Panc1 (cell line): ENCODE measurements around the gene CWC25. TPM values are rescaled to one million over a fixed set of nuclear protein-coding genes. Genes with fewer than 3 reads are reported as not detected.

Experiments used
- ATAC-seq: fragments of 200-7000 bp; cut with Tn5 transposase; 2 replicates; pipeline ENCODE4 v1.9.1; 2020; ENCODE audit warnings: mild to moderate bottlenecking, moderate library complexity
- BruUV-seq: library from RNA; stranded (reverse); fragments of 400-500 nt; replicated peaks from 2 replicates; lab custom pipeline; 2021; lab: Mats Ljungman, UMichigan
- CTCF ChIA-PET: fragments of 300-600 bp; sonication (Branson Sonifier 250); formaldehyde crosslinking; loops from one replicate; lab custom pipeline; 2022; ENCODE audit warnings: antibody characterized with exemption; lab: Charles Lee
- POLR2A ChIA-PET: fragments of 300-600 bp; sonication (Branson Sonifier 250); formaldehyde crosslinking; loops from one replicate; lab custom pipeline; 2022; ENCODE audit warnings: antibody characterized with exemption; lab: Charles Lee
- DNase-seq: peaks from one replicate; pipeline ENCODE4 v3.0.0-alpha.2; 2010; ENCODE audit warnings: low read depth, low spot score
- H3K27ac ChIP-seq: 2 replicates; pipeline ENCODE4 v1.5.1; 2011; ENCODE audit warnings: mild to moderate bottlenecking, low read length, inconsistent platforms
- H3K27me3 ChIP-seq: fragments of 200-500 bp; sonication (Bioruptor generic); 2 replicates; pipeline ENCODE4 v1.6.0; 2014; ENCODE audit warnings: low read length, inconsistent platforms; ENCODE audit not compliant: control insufficient read depth, insufficient read depth
- H3K36me3 ChIP-seq: fragments of 200-500 bp; sonication (Bioruptor generic); 2 replicates; pipeline ENCODE4 v1.5.1; 2014; ENCODE audit warnings: inconsistent platforms, mild to moderate bottlenecking, low read length, moderate library complexity; ENCODE audit not compliant: control insufficient read depth, insufficient read depth
- H3K4me1 ChIP-seq: 2 replicates; pipeline ENCODE4 v1.5.1; 2011; ENCODE audit warnings: inconsistent platforms, mild to moderate bottlenecking, low read length, moderate library complexity; ENCODE audit not compliant: control insufficient read depth, insufficient read depth
- H3K4me3 ChIP-seq, 2 experiments: 2 replicates each; pipeline ENCODE4 v1.5.1; 2011 to 2012; ENCODE audit warnings: low read depth in 2 of 2, low read length in 2 of 2, mild to moderate bottlenecking in 2 of 2, inconsistent platforms in 1 of 2, moderate library complexity in 1 of 2
- H3K9me3 ChIP-seq: fragments of 200-500 bp; sonication (Bioruptor generic); 2 replicates; pipeline ENCODE4 v1.5.1; 2014; ENCODE audit warnings: low read depth, mild to moderate bottlenecking, inconsistent platforms, low read length, moderate library complexity; ENCODE audit not compliant: control insufficient read depth, insufficient read depth
- CTCF ChIP-seq: fragments of 450-650 bp; IDR thresholded peaks from 2 replicates; pipeline ENCODE4 v1.5.1; 2017; ENCODE audit warnings: mild to moderate bottlenecking
- POLR2AphosphoS5 ChIP-seq: IDR thresholded peaks from 2 replicates; pipeline ENCODE4 v1.6.1; 2012; ENCODE audit warnings: mild to moderate bottlenecking, low read depth, low read length, moderate library complexity
- REST ChIP-seq, 2 experiments: IDR thresholded peaks; 2 replicates each; pipeline ENCODE4 v1.6.1; 2011 to 2012; ENCODE audit warnings: low read depth in 2 of 2, control low read depth in 1 of 2, low read length in 1 of 2, mild to moderate bottlenecking in 1 of 2, moderate library complexity in 1 of 2; ENCODE audit not compliant: insufficient read depth in 1 of 2
- SIN3A ChIP-seq: IDR thresholded peaks from 2 replicates; pipeline ENCODE4 v1.6.1; 2012; ENCODE audit warnings: low read depth, mild to moderate bottlenecking, low read length, moderate library complexity, borderline replicate concordance; ENCODE audit not compliant: insufficient read depth
- TCF7L2 ChIP-seq: IDR thresholded peaks from 2 replicates; pipeline ENCODE4 v1.6.1; 2011; ENCODE audit warnings: mild to moderate bottlenecking, low read depth, low read length, inconsistent platforms
- in situ Hi-C: cut with HindIII; loops from 2 replicates; pipeline ENCODE4 v1.10.0; 2016; ENCODE audit warnings: low sequenced_read_pairs, low pct_unique_long_range_greater_than_20kb
- intact Hi-C: fragments of 100-400 bp; cut with micrococcal nuclease; formaldehyde crosslinking; loops from one replicate; pipeline ENCODE4 v1.10.0; 2022; ENCODE audit not compliant: unreplicated experiment
- total RNA-seq: library from RNA; stranded (reverse); gene quantifications from one replicate; pipeline ENCODE4 v1.2.1, GENCODE V29; 2021; ENCODE audit not compliant: unreplicated experiment

CWC25 gene
- total RNA-seq, 1 experiment from 2014 or later = 13.6 TPM

- in situ Hi-C loops (no loop called here), intact Hi-C loops (no loop called here)
- DNase-seq (no peak), ATAC-seq (peak; percentile 76)
- H3K27ac ChIP-seq = peak within 1 kb of the TSS; percentile 89
- no TSS peak for BruUV-seq
- CTCF ChIA-PET = interaction anchor here (0.7 kb wide), 1 partner anchor 71 kb away, joined by 9 read pairs; no protein-coding TSS in a partner anchor
- H3K27me3 ChIP-seq = no peaks in the 10 kb centered on the region
- peak within 1 kb of the TSS; percentile 87 to 94 for H3K4me3 ChIP-seq
- H3K36me3 ChIP-seq = no peaks in the 10 kb centered on the region; the same call in 1 of the 2 replicates
- H3K9me3 ChIP-seq = no peaks in the 10 kb centered on the region
- TF ChIP-seq REST (IDR thresholded peaks at IDR 0.05; ENCODE audit: insufficient read depth in 1 of 2, low read depth in 2 of 2, low read length in 1 of 2) (no peak), SIN3A (no peak; the same call in 1 of the 2 replicates), TCF7L2 (no peak), POLR2AphosphoS5 (peak; percentile 86), CTCF (no peak)
- POLR2A ChIA-PET = no interaction called here
- H3K4me1 ChIP-seq = peaks cover 34% of the 10 kb centered on the region
Observed at GRCh38 chr17:38869526-38870258, 44.6 kb upstream of the CWC25 start, which contains the start of gene LASP1. LASP1 (plus strand) TSS chr17:38870058; CDS start chr17:38870190, 132 bp downstream.

GRCh38 chr17:38868817-38869525, 43.9 kb upstream of the CWC25 start:
- Histone ChIP-seq H3K9me3 (no peaks in the 10 kb centered on the region), H3K27ac (peak overlapping the region; percentile 89), H3K36me3 (no peaks in the 10 kb centered on the region; the same call in 1 of the 2 replicates), H3K4me1 (peaks cover 27% of the 10 kb centered on the region), H3K4me3 (peak overlapping the region; percentile 87 to 94), H3K27me3 (no peaks in the 10 kb centered on the region)
- intact Hi-C loops = no loop called here
- no peak for TF ChIP-seq REST (IDR thresholded peaks at IDR 0.05; ENCODE audit: insufficient read depth in 1 of 2, low read depth in 2 of 2, low read length in 1 of 2)
- TF ChIP-seq CTCF = no peak
- no peak for TF ChIP-seq POLR2AphosphoS5
- ChIA-PET CTCF (interaction anchor here (0.7 kb wide), 2 partner anchors 70 to 593 kb away, joined by 4 to 9 read pairs; no protein-coding TSS in a partner anchor), POLR2A (no interaction called here)
- peak; percentile 74 for ATAC-seq
- in situ Hi-C loops = no loop called here
- BruUV-seq = no TSS peak
- DNase-seq = peak; percentile 63
